NCI-H2029 treated with DMSO at 0.1 percent for 48 hours (cell line): Measurements from ENCODE around the gene DNASE1.
A peak's percentile ranks its signal among the peaks of the same experiment; 100 is the strongest.
"Not testable (repeated sequence)": the region's sequence is repeated elsewhere in the genome, so short reads cannot be mapped to it uniquely, and the experiment has no call there.

Experiments
- DNase-seq: peaks from one replicate; lab custom pipeline; 2025; lab: John Stamatoyannopoulos, UW

DNASE1 gene

GRCh38 chr16:3641801-3642396 is 12.6 kb upstream of the DNASE1 start:
- DNase-seq = no peak

GRCh38 chr16:3642397-3643094 is 11.9 kb upstream of the DNASE1 start:
- no peak for DNase-seq

GRCh38 chr16:3643095-3643730 is 11.3 kb upstream of the DNASE1 start:
- no peak for DNase-seq

- DNase-seq = no peak
These were observed 9.4 kb upstream of the DNASE1 start for GRCh38 chr16:3645108-3645503.

GRCh38 chr16:3645504-3646347 is 8.8 kb upstream of the DNASE1 start:
- DNase-seq = no peak

GRCh38 chr16:3646348-3646920 is 8.1 kb upstream of the DNASE1 start:
- peak; percentile 81 for DNase-seq

GRCh38 chr16:3650631-3651265 is 3.7 kb upstream of the DNASE1 start:
- DNase-seq = no peak

- DNase-seq = no peak
These were observed 2.8 kb upstream of the DNASE1 start for GRCh38 chr16:3651461-3652372.

- no peak for DNase-seq
These were observed 1.9 kb upstream of the DNASE1 start for GRCh38 chr16:3652373-3653195.

- no peak for DNase-seq
These were observed 522 bp downstream of the DNASE1 start for GRCh38 chr16:3655030-3655395.

GRCh38 chr16:3655396-3656159 is 1.1 kb downstream of the DNASE1 start:
- DNase-seq = no peak

GRCh38 chr16:3656160-3656490 is 1.6 kb downstream of the DNASE1 start:
- not testable (repeated sequence) for DNase-seq

GRCh38 chr16:3656491-3657468 is 2.3 kb downstream of the DNASE1 start:
- DNase-seq = no peak

GRCh38 chr16:3659251-3659650 is 4.8 kb downstream of the DNASE1 start:
- DNase-seq = no peak

- no peak for DNase-seq
These were observed 6.8 kb downstream of the DNASE1 start for GRCh38 chr16:3661311-3661710.

GRCh38 chr16:3661922-3662321 is 7.4 kb downstream of the DNASE1 start:
- no peak for DNase-seq

GRCh38 chr16:3662601-3663000 is 8.1 kb downstream of the DNASE1 start:
- no peak for DNase-seq
